DMS 273 treated with DMSO at 0.1 percent for 48 hours (cell line): ENCODE measurements around the gene LRP10.
A peak's percentile ranks its signal among the peaks of the same experiment; 100 is the strongest.
"Not testable (repeated sequence)": the region's sequence is repeated elsewhere in the genome, so short reads cannot be mapped to it uniquely, and the experiment has no call there.

ENCODE experiments used
- DNase-seq: peaks from one replicate; lab custom pipeline; 2025; lab: John Stamatoyannopoulos, UW

LRP10 gene

GRCh38 chr14:22843123-22843925 lies 28.2 kb upstream of the LRP10 start:
- DNase-seq, result no peak

DNA sequence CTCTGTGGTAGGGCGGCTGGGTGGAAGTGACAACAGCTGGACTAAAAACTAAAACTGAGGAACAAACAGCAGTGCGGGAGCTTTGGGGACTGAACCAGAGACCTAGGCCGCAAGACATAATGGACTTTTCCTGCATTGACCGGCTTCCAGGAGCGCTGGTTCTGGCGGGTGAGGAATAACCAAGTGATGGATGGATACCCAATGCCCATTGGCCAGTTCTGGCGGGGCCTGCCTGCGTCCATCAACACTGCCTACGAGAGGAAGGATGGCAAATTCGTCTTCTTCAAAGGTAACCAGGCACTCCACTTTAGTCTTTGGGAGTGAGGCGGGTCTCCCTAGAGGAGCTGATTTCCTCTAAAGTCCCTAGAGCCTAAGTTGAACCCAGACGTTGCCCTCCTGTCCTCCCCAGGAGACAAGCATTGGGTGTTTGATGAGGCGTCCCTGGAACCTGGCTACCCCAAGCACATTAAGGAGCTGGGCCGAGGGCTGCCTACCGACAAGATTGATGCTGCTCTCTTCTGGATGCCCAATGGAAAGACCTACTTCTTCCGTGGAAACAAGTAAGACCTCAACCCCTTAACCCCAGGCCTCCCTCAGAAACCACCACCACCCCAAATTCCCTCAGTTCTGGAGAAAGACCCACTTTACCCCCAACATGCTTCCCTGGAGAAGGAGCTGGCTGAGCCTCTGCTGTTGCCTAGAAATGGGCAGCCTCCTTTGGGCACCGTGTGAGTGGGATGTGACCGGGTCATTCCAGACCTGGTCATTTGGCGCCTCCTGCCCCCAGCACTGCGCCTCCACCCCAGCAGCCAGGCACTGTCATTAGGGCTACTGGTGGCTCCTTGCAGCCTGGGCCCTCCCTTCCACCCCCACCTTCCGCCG lies 27.1 kb upstream of the LRP10 start:
- no peak for DNase-seq

DNA sequence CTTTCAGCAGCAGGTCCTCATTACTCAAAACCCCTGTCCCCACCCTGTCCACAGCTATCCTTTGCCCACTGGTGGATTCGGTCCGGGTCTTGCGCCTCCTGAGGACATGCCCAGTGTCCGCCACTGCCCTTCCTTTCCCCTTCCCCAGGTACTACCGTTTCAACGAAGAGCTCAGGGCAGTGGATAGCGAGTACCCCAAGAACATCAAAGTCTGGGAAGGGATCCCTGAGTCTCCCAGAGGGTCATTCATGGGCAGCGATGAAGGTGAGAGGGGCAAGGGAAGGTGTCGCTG lies 26.5 kb upstream of the LRP10 start:
- DNase-seq, result no peak

DNA sequence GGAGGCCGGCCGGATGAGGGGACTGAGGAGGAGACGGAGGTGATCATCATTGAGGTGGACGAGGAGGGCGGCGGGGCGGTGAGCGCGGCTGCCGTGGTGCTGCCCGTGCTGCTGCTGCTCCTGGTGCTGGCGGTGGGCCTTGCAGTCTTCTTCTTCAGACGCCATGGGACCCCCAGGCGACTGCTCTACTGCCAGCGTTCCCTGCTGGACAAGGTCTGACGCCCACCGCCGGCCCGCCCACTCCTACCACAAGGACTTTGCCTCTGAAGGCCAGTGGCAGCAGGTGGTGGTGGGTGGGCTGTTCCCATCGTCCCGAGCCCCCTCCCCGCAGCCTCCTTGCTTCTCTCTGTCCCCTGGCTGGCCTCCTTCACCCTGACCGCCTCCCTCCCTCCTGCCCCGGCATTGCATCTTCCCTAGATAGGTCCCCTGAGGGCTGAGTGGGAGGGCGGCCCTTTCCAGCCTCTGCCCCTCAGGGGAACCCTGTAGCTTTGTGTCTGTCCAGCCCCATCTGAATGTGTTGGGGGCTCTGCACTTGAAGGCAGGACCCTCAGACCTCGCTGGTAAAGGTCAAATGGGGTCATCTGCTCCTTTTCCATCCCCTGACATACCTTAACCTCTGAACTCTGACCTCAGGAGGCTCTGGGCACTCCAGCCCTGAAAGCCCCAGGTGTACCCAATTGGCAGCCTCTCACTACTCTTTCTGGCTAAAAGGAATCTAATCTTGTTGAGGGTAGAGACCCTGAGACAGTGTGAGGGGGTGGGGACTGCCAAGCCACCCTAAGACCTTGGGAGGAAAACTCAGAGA lies 25.5 kb upstream of the LRP10 start:
- DNase-seq, result no peak

- no peak for DNase-seq
Measured at GRCh38 chr14:22846811-22847307, 24.7 kb upstream of the LRP10 start.

- DNase-seq, result no peak
Measured at GRCh38 chr14:22847661-22848341, 23.7 kb upstream of the LRP10 start.

DNA sequence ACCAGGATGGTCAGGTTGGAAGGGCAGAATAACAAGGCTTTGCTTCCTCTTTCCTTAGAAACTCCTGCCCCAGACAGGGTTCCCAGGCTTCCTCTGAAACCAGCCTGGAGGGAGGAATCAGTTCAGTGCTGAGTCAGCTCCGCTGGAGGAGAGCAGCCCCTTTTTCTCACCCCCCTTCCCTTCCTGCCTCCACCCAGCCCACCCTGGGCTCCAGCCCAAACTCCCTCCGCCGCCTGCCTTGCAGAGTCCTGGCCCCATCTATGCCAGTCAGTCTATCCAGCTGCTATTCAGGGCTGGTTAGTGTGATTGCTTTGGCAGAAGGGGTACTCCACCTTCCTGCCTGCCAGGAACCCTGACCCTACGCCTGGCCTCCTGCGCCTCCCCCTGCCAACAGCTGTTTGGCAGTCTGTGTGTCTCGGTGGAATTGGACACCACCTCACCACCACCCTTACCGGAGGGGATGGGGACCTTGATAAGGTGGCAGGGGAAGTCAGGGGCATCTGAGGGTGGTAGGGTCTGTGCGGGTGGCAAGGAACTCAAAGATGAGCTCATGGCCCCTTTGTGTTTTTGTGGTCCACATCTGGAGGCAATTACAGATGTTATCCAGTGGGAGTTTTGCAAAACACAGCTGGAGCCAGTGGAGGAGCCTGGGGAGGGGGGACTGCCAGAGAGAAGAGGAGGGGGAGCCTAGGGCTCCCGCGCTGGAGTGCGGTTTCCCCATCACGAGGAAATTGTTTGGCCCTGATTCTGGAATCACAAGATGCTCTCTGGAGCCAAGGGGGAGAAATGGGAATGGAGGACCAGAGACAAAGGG lies 23.0 kb upstream of the LRP10 start:
- DNase-seq, result no peak

GRCh38 chr14:22849212-22849819 lies 22.2 kb upstream of the LRP10 start:
- DNase-seq, result no peak

GRCh38 chr14:22850944-22851764 lies 20.4 kb upstream of the LRP10 start:
- no peak for DNase-seq

DNA sequence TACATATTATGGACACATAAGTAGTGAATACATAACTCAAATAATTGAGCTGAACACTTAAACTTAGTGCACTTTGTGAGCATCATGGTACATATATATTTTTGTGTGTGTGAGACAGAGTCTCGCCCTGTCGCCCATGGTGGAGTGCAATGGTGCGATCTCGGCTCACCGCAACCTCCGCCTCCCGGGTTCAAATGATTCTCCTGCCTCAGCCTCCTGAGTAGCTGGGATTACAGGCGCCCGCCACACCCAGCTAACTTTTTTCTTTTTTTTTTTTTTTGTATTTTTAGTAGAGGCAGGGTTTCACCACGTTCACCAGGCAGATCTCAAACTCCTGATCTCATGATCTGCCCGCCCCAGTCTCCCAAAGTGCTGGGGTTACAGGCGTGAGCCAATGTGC lies 19.4 kb upstream of the LRP10 start:
- not testable (repeated sequence) for DNase-seq

GRCh38 chr14:22852599-22852939 lies 19.0 kb upstream of the LRP10 start:
- no peak for DNase-seq

DNA sequence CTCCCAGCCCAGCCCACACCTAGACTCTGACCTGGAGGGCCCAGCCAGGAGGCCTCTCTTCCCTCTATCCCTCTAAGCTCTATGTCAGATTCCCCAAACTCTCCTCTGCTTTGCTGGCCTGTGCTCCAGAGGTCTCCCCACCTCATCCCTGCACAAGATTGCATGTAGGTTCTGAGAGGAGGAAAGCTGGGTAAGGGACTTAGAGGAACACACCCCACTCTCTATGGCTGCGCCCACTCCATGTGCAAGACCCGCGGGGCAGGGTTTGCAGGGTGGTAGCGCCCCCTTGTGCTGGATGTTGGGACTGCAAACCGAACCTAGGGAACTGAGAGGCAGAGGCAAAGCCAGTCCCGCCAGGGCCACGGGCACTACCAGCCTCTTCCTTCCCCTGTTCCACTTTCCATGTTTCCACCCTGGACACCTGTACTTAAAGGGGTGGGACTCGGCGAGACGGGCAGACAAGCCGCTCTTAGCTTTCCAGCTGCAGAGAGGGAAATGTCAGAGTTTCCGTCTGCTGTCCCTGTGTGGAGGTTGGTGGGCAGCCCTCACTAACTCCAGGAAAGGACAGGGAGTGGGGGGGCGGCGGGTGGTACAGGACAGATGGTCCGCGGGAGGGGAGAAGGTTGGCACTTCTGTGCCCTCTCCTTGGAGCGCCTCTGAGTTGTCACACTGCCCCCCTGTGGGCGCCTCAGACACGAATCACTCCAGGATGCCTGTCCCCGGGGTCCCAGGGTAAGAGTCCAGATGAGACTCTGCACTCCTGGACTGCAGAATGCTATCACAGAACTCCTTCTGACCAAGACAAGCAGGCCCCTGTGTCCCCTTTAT lies 18.4 kb upstream of the LRP10 start:
- DNase-seq, result peak; percentile 90

DNA sequence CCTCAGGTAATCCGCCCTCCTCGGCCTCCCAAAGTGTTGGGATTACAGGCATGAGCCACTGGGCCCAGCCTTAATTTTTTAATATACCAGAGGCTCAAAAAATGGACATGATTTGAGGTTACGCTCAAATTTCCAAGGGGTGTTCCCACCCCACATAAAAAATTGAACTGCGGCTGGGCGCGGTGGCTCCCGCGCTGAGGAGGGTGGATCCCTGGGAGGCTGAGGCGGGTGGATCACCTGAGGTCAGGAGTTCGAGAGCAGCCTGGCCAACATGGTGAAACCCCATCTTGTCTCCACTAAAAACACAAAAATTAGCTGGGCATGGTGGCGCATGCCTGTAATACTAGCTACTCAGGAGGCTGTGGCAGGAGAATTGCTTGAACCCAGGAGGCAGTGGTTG lies 17.2 kb upstream of the LRP10 start:
- not testable (repeated sequence) for DNase-seq

DNA sequence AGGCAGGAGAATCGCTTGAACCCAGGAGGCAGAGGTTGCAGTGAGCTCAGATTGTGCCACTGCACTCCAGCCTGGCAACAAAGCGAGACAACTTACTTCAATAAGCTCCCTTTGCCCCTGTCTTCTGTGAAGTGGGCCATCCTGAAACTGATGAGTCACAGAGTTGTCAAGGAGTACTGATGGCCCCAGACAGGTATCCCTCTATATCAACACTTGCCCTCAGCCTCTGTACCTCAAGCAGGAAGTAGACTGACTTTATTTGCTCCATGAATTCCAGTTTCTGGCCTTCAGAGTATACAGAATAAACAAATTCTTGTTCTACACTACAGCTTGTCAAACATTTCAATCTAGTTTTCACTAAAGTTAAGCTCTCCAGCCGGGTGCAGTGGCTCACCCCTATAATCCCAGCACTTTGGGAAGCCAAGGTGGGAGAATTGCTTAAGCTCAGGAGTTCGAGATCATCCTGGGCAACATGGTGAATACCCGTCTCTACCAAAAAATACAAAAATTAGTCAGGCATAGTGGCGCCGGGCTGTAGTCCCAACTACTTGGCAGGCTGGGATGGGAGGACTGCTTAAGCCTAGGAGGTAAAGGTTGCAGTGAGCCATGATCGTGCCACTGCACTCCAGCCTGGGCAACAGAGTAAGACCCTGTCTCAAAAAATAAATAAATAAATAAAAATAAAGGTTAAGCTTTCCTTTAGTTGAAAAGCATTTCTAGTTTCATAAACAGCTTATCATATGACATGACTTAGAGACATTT lies 16.4 kb upstream of the LRP10 start:
- DNase-seq, result no peak

GRCh38 chr14:22856428-22856827 lies 15.1 kb upstream of the LRP10 start:
- DNase-seq, result no peak

- not testable (repeated sequence) for DNase-seq
Measured at GRCh38 chr14:22860377-22860776, 11.2 kb upstream of the LRP10 start.

DNA sequence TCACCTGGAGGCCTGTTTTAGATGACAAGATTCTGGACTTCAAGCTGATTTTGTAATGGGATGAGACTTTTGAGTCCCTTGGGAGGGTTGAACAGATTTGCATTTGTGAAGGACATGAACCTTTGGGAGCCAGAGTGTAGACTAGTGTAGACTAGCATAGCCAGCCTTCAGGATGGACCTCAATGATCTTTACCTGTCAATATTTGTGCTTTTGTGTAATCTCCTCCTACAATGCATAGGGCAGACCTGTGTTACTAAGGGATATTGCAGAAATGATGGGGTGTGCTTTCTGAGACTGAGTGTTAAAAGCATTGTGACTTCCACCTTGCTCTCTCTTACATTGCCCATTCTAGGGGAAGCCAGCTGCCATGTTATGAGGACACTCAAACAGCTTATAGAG lies 9.9 kb upstream of the LRP10 start:
- no peak for DNase-seq

- no peak for DNase-seq
Measured at GRCh38 chr14:22864979-22865378, 6.6 kb upstream of the LRP10 start.
